ENCODE results near the gene ERFL.

The ERFL gene

GRCh38 chr19:41928221-41928683 lies at the start of gene ERFL:
Gene ERFL, minus strand, starts transcription at chr19:41928449. Its CDS starts 15,530 bp downstream, at chr19:41912919.
- no peak for DNase-seq (ENCODE audit: low read depth)
- H3K4me3 ChIP-seq (ENCODE audit: low read depth, low read length) = peak within 1 kb of the TSS; percentile 44

GRCh38 chr19:41977916-41978315 lies 49.7 kb upstream of the ERFL start:
- DNase-seq (ENCODE audit: low read depth) = no peak
- H3K4me3 ChIP-seq (ENCODE audit: low read depth, low read length) = no peak overlapping the region

- no peak for DNase-seq (ENCODE audit: low read depth)
- H3K4me3 ChIP-seq (ENCODE audit: low read depth, low read length) = no peak overlapping the region
Measured at GRCh38 chr19:41974652-41975051, 46.4 kb upstream of the ERFL start.

GRCh38 chr19:41971363-41971762 lies 43.1 kb upstream of the ERFL start:
- H3K4me3 ChIP-seq (ENCODE audit: low read depth, low read length) = no peak overlapping the region
- no peak for DNase-seq (ENCODE audit: low read depth)

GRCh38 chr19:41969772-41970458 lies 41.7 kb upstream of the ERFL start:
- DNase-seq (ENCODE audit: low read depth) = no peak
- H3K4me3 ChIP-seq (ENCODE audit: low read depth, low read length) = no peak overlapping the region

- no peak for DNase-seq (ENCODE audit: low read depth)
- H3K4me3 ChIP-seq (ENCODE audit: low read depth, low read length) = no peak overlapping the region
Measured at GRCh38 chr19:41968751-41969595, 40.7 kb upstream of the ERFL start.

GRCh38 chr19:41967054-41967783 lies 39.0 kb upstream of the ERFL start:
- no peak for DNase-seq (ENCODE audit: low read depth)
- H3K4me3 ChIP-seq (ENCODE audit: low read depth, low read length) = no peak overlapping the region

GRCh38 chr19:41965106-41965505 lies 36.9 kb upstream of the ERFL start:
- no peak overlapping the region for H3K4me3 ChIP-seq (ENCODE audit: low read depth, low read length)
- no peak for DNase-seq (ENCODE audit: low read depth)

GRCh38 chr19:41960973-41961372 lies 32.7 kb upstream of the ERFL start:
- no peak overlapping the region for H3K4me3 ChIP-seq (ENCODE audit: low read depth, low read length)
- DNase-seq (ENCODE audit: low read depth) = no peak

- peak within 1 kb of the TSS; percentile 82 for H3K4me3 ChIP-seq (ENCODE audit: low read depth, low read length)
- DNase-seq (ENCODE audit: low read depth) = peak; percentile 75
Measured at GRCh38 chr19:41959056-41960053, 31.1 kb upstream of the ERFL start, which contains the start of gene RABAC1. Gene RABAC1, minus strand, starts transcription at chr19:41959321. Its CDS starts 29 bp downstream, at chr19:41959292.

- peak overlapping the region; percentile 82 for H3K4me3 ChIP-seq (ENCODE audit: low read depth, low read length)
- DNase-seq (ENCODE audit: low read depth) = peak; percentile 36
Measured at GRCh38 chr19:41958367-41959055, 30.3 kb upstream of the ERFL start.

- DNase-seq (ENCODE audit: low read depth) = peak; percentile 50
- H3K4me3 ChIP-seq (ENCODE audit: low read depth, low read length) = peak overlapping the region; percentile 82
Measured at GRCh38 chr19:41957838-41958366, 29.7 kb upstream of the ERFL start.

- DNase-seq (ENCODE audit: low read depth) = no peak
- H3K4me3 ChIP-seq (ENCODE audit: low read depth, low read length) = no peak overlapping the region
Measured at GRCh38 chr19:41957161-41957837, 29.1 kb upstream of the ERFL start.

- no peak for DNase-seq (ENCODE audit: low read depth)
Measured at GRCh38 chr19:41956621-41957020, 28.4 kb upstream of the ERFL start.

GRCh38 chr19:41955521-41955920 lies 27.3 kb upstream of the ERFL start:
- H3K4me3 ChIP-seq (ENCODE audit: low read depth, low read length) = no peak overlapping the region
- no peak for DNase-seq (ENCODE audit: low read depth)

More at GRCh38 chr19:41956621-41957020, 28.4 kb upstream of the ERFL start:
- H3K4me3 ChIP-seq (ENCODE audit: low read depth, low read length) = no peak overlapping the region

- H3K4me3 ChIP-seq (ENCODE audit: low read depth, low read length) = no peak overlapping the region
- peak; percentile 16 for DNase-seq (ENCODE audit: low read depth)
Measured at GRCh38 chr19:41951686-41952172, 23.5 kb upstream of the ERFL start.

GRCh38 chr19:41947091-41947490 lies 18.8 kb upstream of the ERFL start:
- H3K4me3 ChIP-seq (ENCODE audit: low read depth, low read length) = no peak overlapping the region
- no peak for DNase-seq (ENCODE audit: low read depth)

Measured in skeletal muscle cell (primary cell).